Psoas muscle (tissue), 8 donors: ENCODE results near the gene METTL22. TPM values are rescaled to one million over a fixed set of nuclear protein-coding genes. Genes with fewer than 3 reads are reported as not detected.

Experiments
- ATAC-seq, 4 donors: fragments of 200-7000 bp; cut with Tn5 transposase; one replicate each; pipeline ENCODE4 v1.9.1; 2020; ENCODE audit warnings: moderate library complexity in 3 of 4, mild to moderate bottlenecking in 2 of 4
- DNase-seq, 2 donors: peaks; one replicate each; pipeline ENCODE4 v3.0.0-alpha.2; 2020
- H3K27ac ChIP-seq: fragments of 200-600 bp; one replicate; pipeline ENCODE4 v1.8.0; 2022
- H3K27me3 ChIP-seq, 3 donors: fragments of 200-600 bp in 1 of 3; one replicate each; pipeline versions ENCODE4 v1.6.1 to v1.8.0; 2013 to 2022; ENCODE audit warnings: low read length in 2 of 3, mild to moderate bottlenecking in 2 of 3, moderate library complexity in 1 of 3; ENCODE audit not compliant: insufficient read depth in 3 of 3
- H3K36me3 ChIP-seq, 2 donors: fragments of 200-600 bp in 1 of 2; one replicate each; pipeline versions ENCODE4 v1.6.1 to v1.8.0; 2013 to 2022; ENCODE audit warnings: low read depth in 1 of 2, mild to moderate bottlenecking in 1 of 2, moderate library complexity in 1 of 2; ENCODE audit not compliant: insufficient read depth in 1 of 2
- H3K4me1 ChIP-seq: fragments of 200-600 bp; one replicate; pipeline ENCODE4 v1.8.0; 2022
- H3K4me3 ChIP-seq: fragments of 200-600 bp; one replicate; pipeline ENCODE4 v1.8.0; 2022; ENCODE audit warnings: mild to moderate bottlenecking
- H3K9me3 ChIP-seq: fragments of 200-600 bp; one replicate; pipeline ENCODE4 v1.8.0; 2022
- WGBS, 3 donors: extraction: QIAGEN DNeasy Blood & Tissue Kit; methylation state at CpG; one replicate each; pipeline versions ENCODE4 v1.1.6 to v1.1.7; 2013; 5-methylcytosine and 5-hydroxymethylcytosine counted together
- intact Hi-C, 2 donors: fragments of 100-400 bp; cut with DNase I; formaldehyde crosslinking; loops; one replicate each; pipeline versions ENCODE4 v1.11.0 to v1.14.2; 2022
- polyA plus RNA-seq, 3 donors: library from polyadenylated mRNA; stranded (reverse); fragments of 200-250 nt; gene quantifications; one replicate each; pipeline ENCODE4 v1.2.3, GENCODE V29; 2013
- total RNA-seq, 4 donors: library from RNA; stranded (reverse); fragmentation: NEBNext Ultra II Directional in 2 of 4; extraction: Animal tissue kit (Norgen Biotek cat#: 25700) in 2 of 4; gene quantifications; one replicate each; pipeline versions ENCODE4 v1.2.1 to v1.2.4, GENCODE V29; 2021 to 2023
- TF ChIP-seq, protein P1 (sequence below): fragments of 200-600 bp; IDR thresholded peaks from one replicate; pipeline ENCODE4 v1.8.0; 2022; ENCODE audit warnings: antibody characterized with exemption
- donor health status: healthy with polysubstance abuse.
- donor health status: DM: no; HTN: no; CAD: no; lungs with moderate emphysema.
- donor health status: Bipolar disorder and iron deficiency.
- donor health status: healthy.
- donor health status: DM: yes; HTN: yes; CAD: no.
- donor health status: DM: no; HTN: no; CAD: no.
- donor health status: DM: no; HTN: no; CAD: no.
- donor health status: DM: yes; HTN: yes; CAD: no.

METTL22 gene
- total and polyA plus RNA-seq, 7 donors: 46.7 to 85.9 (median 71.5) TPM

DNA sequence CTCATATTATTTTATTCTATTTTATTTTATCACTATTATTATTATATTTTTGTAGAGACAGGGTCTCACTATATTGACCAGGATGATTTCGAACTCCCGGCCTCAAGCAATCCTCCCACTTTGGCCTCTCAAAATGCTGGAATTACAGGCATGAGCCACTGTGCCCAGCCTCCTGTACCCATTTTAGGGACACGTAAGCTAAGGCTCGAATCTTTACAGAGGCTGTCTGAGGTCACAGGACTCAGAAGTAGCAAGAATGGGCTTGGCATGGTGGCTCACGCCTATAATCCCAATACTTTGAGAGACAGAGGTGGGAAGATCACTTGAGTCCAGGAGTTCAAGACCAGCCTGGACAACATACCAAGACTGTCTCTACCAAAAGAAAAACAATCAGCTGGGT lies 40.2 kb downstream of the METTL22 start:
- WGBS, 3 donors: 78 to 91% (median 90%) methylated on average over 5 of the region's 5 CpGs
- Histone ChIP-seq H3K4me3 (no peak overlapping the region), H3K27ac (no peak overlapping the region), H3K36me3 (peaks cover 0 to 26% of the 10 kb centered on the region in 2 donors), H3K27me3 (no peaks in the 10 kb centered on the region), H3K4me1 (no peaks in the 10 kb centered on the region), H3K9me3 (no peaks in the 10 kb centered on the region)
- intact Hi-C loops: loop anchor here (2.0 to 10.0 kb wide), 5 partner anchors 133 to 1851 kb away; partner anchors contain the start of genes LITAFD (in 1 of the 2), PMM2 (in 1 of the 2) and TMEM186 (in 1 of the 2)
- no peak for ATAC-seq
- TF ChIP-seq, protein P1, sequence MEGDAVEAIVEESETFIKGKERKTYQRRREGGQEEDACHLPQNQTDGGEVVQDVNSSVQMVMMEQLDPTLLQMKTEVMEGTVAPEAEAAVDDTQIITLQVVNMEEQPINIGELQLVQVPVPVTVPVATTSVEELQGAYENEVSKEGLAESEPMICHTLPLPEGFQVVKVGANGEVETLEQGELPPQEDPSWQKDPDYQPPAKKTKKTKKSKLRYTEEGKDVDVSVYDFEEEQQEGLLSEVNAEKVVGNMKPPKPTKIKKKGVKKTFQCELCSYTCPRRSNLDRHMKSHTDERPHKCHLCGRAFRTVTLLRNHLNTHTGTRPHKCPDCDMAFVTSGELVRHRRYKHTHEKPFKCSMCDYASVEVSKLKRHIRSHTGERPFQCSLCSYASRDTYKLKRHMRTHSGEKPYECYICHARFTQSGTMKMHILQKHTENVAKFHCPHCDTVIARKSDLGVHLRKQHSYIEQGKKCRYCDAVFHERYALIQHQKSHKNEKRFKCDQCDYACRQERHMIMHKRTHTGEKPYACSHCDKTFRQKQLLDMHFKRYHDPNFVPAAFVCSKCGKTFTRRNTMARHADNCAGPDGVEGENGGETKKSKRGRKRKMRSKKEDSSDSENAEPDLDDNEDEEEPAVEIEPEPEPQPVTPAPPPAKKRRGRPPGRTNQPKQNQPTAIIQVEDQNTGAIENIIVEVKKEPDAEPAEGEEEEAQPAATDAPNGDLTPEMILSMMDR: no peak
- no peak for DNase-seq

DNA sequence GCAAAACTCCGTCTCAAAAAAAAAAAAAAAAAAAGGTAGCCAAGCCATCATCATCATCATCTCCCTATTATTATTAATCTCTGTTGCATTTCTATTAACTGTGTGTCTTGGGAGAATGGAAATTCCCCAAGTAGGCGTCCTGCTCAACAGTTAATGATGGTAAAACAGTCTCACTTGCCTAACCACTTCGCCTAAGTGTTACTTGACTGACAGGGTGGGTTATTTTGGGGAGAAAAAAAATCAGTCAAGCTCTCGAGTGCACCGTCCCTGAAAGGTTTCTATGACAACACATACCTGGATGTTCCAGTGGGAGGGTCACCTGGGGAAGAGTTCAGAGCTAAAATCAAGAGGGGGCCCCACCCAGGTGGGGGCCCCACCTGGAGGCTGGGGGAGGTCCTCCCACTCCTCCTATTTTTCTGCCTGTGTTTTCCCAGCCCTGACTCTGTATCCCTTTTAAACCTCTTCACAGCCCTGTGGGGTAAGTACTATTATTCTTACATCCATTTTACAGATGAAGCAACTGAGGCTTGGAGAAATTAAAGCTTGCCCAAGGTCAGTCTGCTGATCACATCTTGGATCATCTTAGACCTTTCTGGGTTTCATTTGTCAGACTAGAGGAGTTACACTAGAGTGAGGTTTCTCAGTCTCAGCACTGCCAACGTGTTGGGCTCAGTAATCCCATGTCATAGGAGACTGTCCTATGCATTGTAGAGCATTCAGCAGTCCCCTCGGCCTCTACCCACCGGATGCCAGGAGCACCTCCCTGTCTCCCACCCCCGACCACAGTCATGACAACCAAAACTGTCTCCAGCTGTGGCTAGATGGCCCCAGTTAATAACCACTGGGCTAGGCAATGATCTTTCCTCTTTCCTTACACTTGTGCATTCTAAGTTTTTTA lies 41.9 kb downstream of the METTL22 start:
- WGBS, 3 donors: 78 to 84% (median 79%) methylated on average over 8 to 9 of the region's 9 CpGs
- Histone ChIP-seq H3K27ac (no peak overlapping the region), H3K4me1 (no peaks in the 10 kb centered on the region), H3K9me3 (no peaks in the 10 kb centered on the region), H3K4me3 (no peak overlapping the region), H3K36me3 (peaks cover 0 to 33% of the 10 kb centered on the region in 2 donors), H3K27me3 (no peaks in the 10 kb centered on the region)
- intact Hi-C loops: loop anchor here (5.0 to 10.0 kb wide), 3 partner anchors 131 to 1849 kb away; partner anchors contain the start of genes LITAFD (in 1 of the 2), PMM2 (in 1 of the 2) and TMEM186 (in 1 of the 2)
- TF ChIP-seq, protein P1: no peak
- DNase-seq (no peak), ATAC-seq (no peak)

DNA sequence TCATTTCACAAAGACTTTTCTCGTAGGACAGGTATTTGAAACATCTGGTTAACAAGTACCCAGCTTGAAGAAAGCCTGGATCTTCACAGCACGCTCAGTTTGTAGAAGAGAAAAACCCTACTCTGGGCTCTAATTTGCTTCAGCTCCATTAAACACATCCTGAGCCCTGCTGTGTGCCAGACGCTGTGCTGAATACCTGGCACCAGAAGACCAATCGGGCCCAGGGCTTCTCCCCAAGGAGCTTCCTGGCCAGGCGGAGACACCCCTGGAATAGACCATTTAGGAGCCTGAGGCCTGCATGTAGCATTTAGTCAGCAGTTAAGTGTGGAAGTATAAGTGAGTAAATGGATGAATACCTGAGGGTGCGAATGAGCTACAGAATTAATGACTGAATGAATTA lies 44.0 kb downstream of the METTL22 start:
- ATAC-seq (no peak), DNase-seq (no peak)
- WGBS, 3 donors: 82 to 87% (median 86%) methylated on average over 6 of the region's 6 CpGs
- intact Hi-C loops: loop anchor here in 1 of 2 donors (10.0 kb wide), 1 partner anchor 129 kb away; the partner anchor contains the start of genes PMM2 and TMEM186
- peaks cover 0 to 33% of the 10 kb centered on the region in 2 donors for H3K36me3 ChIP-seq
- H3K4me1 ChIP-seq: no peaks in the 10 kb centered on the region
- no peaks in the 10 kb centered on the region for H3K9me3 ChIP-seq
- no peak overlapping the region for H3K4me3 ChIP-seq
- TF ChIP-seq, protein P1: no peak
- no peaks in the 10 kb centered on the region for H3K27me3 ChIP-seq
- H3K27ac ChIP-seq: no peak overlapping the region

- TF ChIP-seq, protein P1: no peak
- H3K9me3 ChIP-seq: no peaks in the 10 kb centered on the region
- H3K4me3 ChIP-seq: no peak overlapping the region
- no peak overlapping the region for H3K27ac ChIP-seq
- H3K4me1 ChIP-seq: no peaks in the 10 kb centered on the region
- no peak for ATAC-seq
- 90 to 100% (median 96%) methylated on average over 3 of the region's 3 CpGs for WGBS, 3 donors
- no peaks in the 10 kb centered on the region for H3K27me3 ChIP-seq
- DNase-seq: no peak
- H3K36me3 ChIP-seq: peaks cover 0 to 33% of the 10 kb centered on the region in 2 donors
- intact Hi-C loops: loop anchor here in 1 of 2 donors (10.0 kb wide), 1 partner anchor 127 kb away; the partner anchor contains the start of genes PMM2 and TMEM186
These were observed 46.0 kb downstream of the METTL22 start for GRCh38 chr16:8667492-8667891.
